ENCODE measurements around the gene GSDME. TPM values are rescaled to one million over a fixed set of nuclear protein-coding genes. Genes with fewer than 3 reads are reported as not detected.

GSDME gene
- total and polyA plus RNA-seq, 7 donors, result 1.6 to 11.9 (median 7.1) TPM

DNA sequence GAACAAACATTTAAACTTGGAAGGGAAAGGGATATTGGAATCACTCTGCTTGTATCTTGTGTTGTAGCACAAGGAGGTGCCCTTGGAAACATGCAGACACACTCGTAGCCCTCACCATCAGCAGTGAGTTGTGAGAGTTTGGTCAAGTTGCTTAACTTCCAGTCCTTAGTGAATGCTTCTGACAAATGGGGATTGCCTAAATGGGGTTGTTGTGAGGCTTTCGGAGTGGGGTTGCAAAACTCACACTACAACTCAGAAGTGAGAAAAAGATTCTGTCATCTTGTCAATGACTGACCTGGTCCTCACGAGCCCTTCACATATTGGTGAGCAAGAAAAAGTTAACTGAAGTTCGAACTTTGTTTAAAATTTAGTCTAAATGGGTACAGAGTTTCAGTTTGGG lies 29.0 kb upstream of the GSDME start:
- Histone ChIP-seq H3K36me3 (no peaks in the 10 kb centered on the region), H3K4me3 (no peak overlapping the region), H3K27me3 (no peaks in the 10 kb centered on the region), H3K9me3 (no peaks in the 10 kb centered on the region), H3K4me1 (no peaks in the 10 kb centered on the region), H3K27ac (no peak overlapping the region)
- intact Hi-C loops (cut with DNase I), result no loop called here
- DNase-seq, result no peak
- WGBS, 2 donors, result 89 to 92% methylated on average over 4 of the region's 4 CpGs
- TF ChIP-seq, protein P1, sequence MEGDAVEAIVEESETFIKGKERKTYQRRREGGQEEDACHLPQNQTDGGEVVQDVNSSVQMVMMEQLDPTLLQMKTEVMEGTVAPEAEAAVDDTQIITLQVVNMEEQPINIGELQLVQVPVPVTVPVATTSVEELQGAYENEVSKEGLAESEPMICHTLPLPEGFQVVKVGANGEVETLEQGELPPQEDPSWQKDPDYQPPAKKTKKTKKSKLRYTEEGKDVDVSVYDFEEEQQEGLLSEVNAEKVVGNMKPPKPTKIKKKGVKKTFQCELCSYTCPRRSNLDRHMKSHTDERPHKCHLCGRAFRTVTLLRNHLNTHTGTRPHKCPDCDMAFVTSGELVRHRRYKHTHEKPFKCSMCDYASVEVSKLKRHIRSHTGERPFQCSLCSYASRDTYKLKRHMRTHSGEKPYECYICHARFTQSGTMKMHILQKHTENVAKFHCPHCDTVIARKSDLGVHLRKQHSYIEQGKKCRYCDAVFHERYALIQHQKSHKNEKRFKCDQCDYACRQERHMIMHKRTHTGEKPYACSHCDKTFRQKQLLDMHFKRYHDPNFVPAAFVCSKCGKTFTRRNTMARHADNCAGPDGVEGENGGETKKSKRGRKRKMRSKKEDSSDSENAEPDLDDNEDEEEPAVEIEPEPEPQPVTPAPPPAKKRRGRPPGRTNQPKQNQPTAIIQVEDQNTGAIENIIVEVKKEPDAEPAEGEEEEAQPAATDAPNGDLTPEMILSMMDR (IDR thresholded peaks at IDR 0.05), result no peak
- TF ChIP-seq POLR2A (IDR thresholded peaks at IDR 0.05), result no peak
- TF ChIP-seq EP300 (IDR thresholded peaks at IDR 0.05), result no peak
- no peak for TF ChIP-seq POLR2AphosphoS5 (IDR thresholded peaks at IDR 0.05)

DNA sequence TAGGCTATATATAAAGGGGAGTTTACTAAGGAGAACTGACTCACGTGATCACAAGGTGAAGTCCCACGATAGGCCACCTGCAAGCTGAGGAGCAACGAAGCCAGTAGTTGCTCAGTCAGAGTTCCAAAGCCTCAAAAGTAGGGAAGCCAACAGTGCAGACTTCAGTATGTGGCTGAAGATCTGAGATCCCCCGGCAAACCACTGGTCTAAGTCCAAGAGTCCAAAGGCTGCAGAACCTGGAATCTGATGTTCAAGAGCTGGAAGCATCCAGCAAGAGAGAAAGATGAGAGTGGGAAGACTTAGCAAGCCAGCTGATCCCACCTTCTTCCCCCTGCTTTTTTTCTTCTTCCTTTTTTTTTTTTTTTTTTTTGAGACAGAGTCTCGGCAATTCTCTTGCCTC lies 27.0 kb upstream of the GSDME start:
- Histone ChIP-seq H3K36me3 (no peaks in the 10 kb centered on the region), H3K9me3 (no peaks in the 10 kb centered on the region), H3K27me3 (no peaks in the 10 kb centered on the region), H3K4me3 (no peak overlapping the region), H3K27ac (no peak overlapping the region), H3K4me1 (no peaks in the 10 kb centered on the region)
- WGBS, 2 donors, result 84 to 93% methylated on average over 5 of the region's 5 CpGs
- no peak for DNase-seq
- TF ChIP-seq, protein P1 (IDR thresholded peaks at IDR 0.05), result no peak
- TF ChIP-seq POLR2AphosphoS5 (IDR thresholded peaks at IDR 0.05), result no peak
- TF ChIP-seq POLR2A (IDR thresholded peaks at IDR 0.05), result no peak
- no peak for TF ChIP-seq EP300 (IDR thresholded peaks at IDR 0.05)
- intact Hi-C loops (cut with DNase I), result no loop called here

DNA sequence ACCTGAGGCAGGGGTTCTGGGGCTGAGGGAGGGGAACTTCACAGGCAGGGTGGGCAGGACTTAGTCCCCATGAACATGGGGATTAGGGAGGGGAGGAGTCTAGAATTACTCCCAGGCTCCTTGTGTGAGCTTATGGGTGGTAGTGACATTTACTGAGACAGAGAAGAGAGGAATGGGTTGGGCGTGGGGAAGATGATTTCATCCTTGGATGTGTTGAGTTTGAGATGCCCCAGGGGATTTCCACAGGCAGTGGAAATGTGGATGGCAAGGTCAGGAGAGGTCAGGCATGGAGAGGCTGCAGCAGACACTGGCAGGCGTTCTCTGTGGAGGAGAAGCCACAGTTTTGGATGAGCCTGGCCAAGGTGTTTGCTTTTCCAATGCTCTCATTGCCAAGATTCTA lies 26.4 kb upstream of the GSDME start:
- TF ChIP-seq, protein P1 (IDR thresholded peaks at IDR 0.05), result no peak
- no peak for TF ChIP-seq POLR2A (IDR thresholded peaks at IDR 0.05)
- no peak for TF ChIP-seq EP300 (IDR thresholded peaks at IDR 0.05)
- TF ChIP-seq POLR2AphosphoS5 (IDR thresholded peaks at IDR 0.05), result no peak
- Histone ChIP-seq H3K4me3 (no peak overlapping the region), H3K36me3 (no peaks in the 10 kb centered on the region), H3K9me3 (no peaks in the 10 kb centered on the region), H3K27ac (no peak overlapping the region), H3K27me3 (no peaks in the 10 kb centered on the region), H3K4me1 (no peaks in the 10 kb centered on the region)
- 91% methylated on average over 2 of the region's 2 CpGs for WGBS, 2 donors
- intact Hi-C loops (cut with DNase I), result no loop called here
- no peak for DNase-seq

DNA sequence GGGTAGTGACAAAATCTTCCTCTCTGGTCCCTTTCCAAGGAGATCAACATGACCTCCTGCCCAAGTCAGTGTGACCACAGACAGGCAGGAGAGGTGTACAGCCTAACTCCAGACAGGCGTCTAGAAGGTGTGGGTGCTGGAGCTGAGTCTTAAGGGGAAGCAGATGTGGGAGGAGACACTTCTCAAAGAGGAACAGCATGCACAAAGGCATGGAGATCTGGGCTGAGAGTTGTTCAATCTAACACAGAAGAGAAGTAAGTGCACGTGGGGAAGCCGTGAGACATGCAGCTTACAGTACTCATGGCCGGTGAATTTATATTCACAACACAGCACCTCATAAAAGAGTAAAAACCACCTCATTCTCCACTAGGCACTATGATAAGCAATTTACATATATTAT lies 23.8 kb upstream of the GSDME start:
- 74 to 90% methylated on average over 4 of the region's 4 CpGs for WGBS, 2 donors
- no peak overlapping the region for H3K4me3 ChIP-seq
- no peaks in the 10 kb centered on the region for H3K27me3 ChIP-seq
- no peak overlapping the region for H3K27ac ChIP-seq
- H3K4me1 ChIP-seq, result no peaks in the 10 kb centered on the region
- DNase-seq, result no peak
- no peaks in the 10 kb centered on the region for H3K36me3 ChIP-seq
- H3K9me3 ChIP-seq, result no peaks in the 10 kb centered on the region
- intact Hi-C loops (cut with DNase I), result no loop called here
- TF ChIP-seq, protein P1 (IDR thresholded peaks at IDR 0.05), result no peak
- TF ChIP-seq POLR2A (IDR thresholded peaks at IDR 0.05), result no peak
- no peak for TF ChIP-seq EP300 (IDR thresholded peaks at IDR 0.05)
- no peak for TF ChIP-seq POLR2AphosphoS5 (IDR thresholded peaks at IDR 0.05)

DNA sequence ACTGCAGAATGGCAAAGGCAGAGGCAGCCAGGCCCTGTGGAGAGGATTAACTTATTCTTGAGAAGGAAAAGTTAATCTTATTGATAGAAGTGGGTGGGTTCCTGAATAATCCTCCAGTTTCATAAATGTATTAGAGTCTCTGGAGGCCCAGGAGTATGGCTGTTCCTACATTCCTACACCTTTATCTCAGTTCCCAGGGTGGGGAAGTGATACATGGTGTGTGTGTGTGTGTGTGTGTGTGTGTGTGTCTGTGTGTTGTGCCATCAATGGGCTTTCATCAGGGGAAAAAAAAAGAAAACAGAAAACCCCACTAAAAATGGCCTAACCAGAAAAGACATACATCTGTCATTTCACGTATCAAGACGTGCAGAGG lies 22.0 kb upstream of the GSDME start:
- WGBS, 2 donors, result 88 to 90% methylated on average over 2 of the region's 2 CpGs

More for the DNA sequence above, 22.0 kb upstream of the GSDME start:
- TF ChIP-seq EP300 (IDR thresholded peaks at IDR 0.05), result no peak
- TF ChIP-seq, protein P1 (IDR thresholded peaks at IDR 0.05), result no peak
- TF ChIP-seq POLR2A (IDR thresholded peaks at IDR 0.05), result no peak
- TF ChIP-seq POLR2AphosphoS5 (IDR thresholded peaks at IDR 0.05), result no peak
- Histone ChIP-seq H3K27me3 (no peaks in the 10 kb centered on the region), H3K9me3 (no peaks in the 10 kb centered on the region), H3K36me3 (no peaks in the 10 kb centered on the region), H3K27ac (no peak overlapping the region), H3K4me1 (no peaks in the 10 kb centered on the region), H3K4me3 (no peak overlapping the region)
- DNase-seq, result no peak
- intact Hi-C loops (cut with DNase I), result no loop called here
